Activated CD8-positive, alpha-beta memory T cell treated with anti-CD3 and anti-CD28 coated beads for 36 hours (primary cell): ENCODE data around the gene E2F1. TPM values are rescaled to one million over a fixed set of nuclear protein-coding genes. Genes with fewer than 3 reads are reported as not detected.

Experiments
- CTCF ChIA-PET: fragments of 350-600 bp; sonication (Branson Sonifier 250); formaldehyde crosslinking; loops from one replicate; lab custom pipeline; 2021; ENCODE audit warnings: antibody characterized with exemption; lab: Charles Lee
- POLR2A ChIA-PET: fragments of 350-600 bp; sonication (Branson Sonifier 250); formaldehyde crosslinking; loops from one replicate; lab custom pipeline; 2021; ENCODE audit warnings: antibody characterized with exemption; lab: Charles Lee
- total RNA-seq, 2 experiments: library from RNA; stranded (reverse); gene quantifications; one replicate each; pipeline ENCODE4 v1.2.3, GENCODE V29; 2021

Gene E2F1
- total RNA-seq, 2 experiments from 2014 or later: 79.9 to 80.7 TPM

- POLR2A ChIA-PET: no interaction called here
Observed at GRCh38 chr20:33677991-33678702, 8.0 kb downstream of the E2F1 start.

GRCh38 chr20:33676652-33677645, 9.2 kb downstream of the E2F1 start:
- ChIA-PET POLR2A (interaction anchor here (2.2 kb wide), 1 partner anchor 8 kb away, joined by 8 read pairs; no protein-coding TSS in a partner anchor), CTCF (interaction anchor here (1.5 kb wide), 1 partner anchor 9 kb away, joined by 8 read pairs; no protein-coding TSS in a partner anchor)

More at GRCh38 chr20:33677991-33678702, 8.0 kb downstream of the E2F1 start:
- CTCF ChIA-PET: interaction anchor here (0.5 to 1.5 kb wide), 2 partner anchors 10 to 43 kb away, joined by 3 to 8 read pairs; no protein-coding TSS in a partner anchor

GRCh38 chr20:33676121-33676520, 10.1 kb downstream of the E2F1 start:
- ChIA-PET CTCF (no interaction called here), POLR2A (interaction anchor here (2.2 kb wide), 1 partner anchor 9 kb away, joined by 8 read pairs; no protein-coding TSS in a partner anchor)

- POLR2A ChIA-PET: interaction anchor here (2.2 kb wide), 1 partner anchor 10 kb away, joined by 8 read pairs; no protein-coding TSS in a partner anchor
- CTCF ChIA-PET: no interaction called here
Observed at GRCh38 chr20:33675136-33675959, 10.8 kb downstream of the E2F1 start.

GRCh38 chr20:33674294-33675135, 11.7 kb downstream of the E2F1 start, which contains the start of gene NECAB3:
TSS of gene NECAB3 (minus strand) at chr20:33674428. CDS start at chr20:33674352, 76 bp downstream.
- CTCF ChIA-PET: interaction anchor here (1.3 kb wide), 1 partner anchor 8 kb away, joined by 3 read pairs; no protein-coding TSS in a partner anchor
- POLR2A ChIA-PET: interaction anchor here (0.6 to 2.2 kb wide), 2 partner anchors 11 kb away, joined by 3 to 8 read pairs; no protein-coding TSS in a partner anchor

- POLR2A ChIA-PET: interaction anchor here (0.6 kb wide), 1 partner anchor 10 kb away, joined by 3 read pairs; no protein-coding TSS in a partner anchor
- CTCF ChIA-PET: interaction anchor here (0.6 to 1.3 kb wide), 2 partner anchors 9 to 15 kb away, joined by 3 read pairs; no protein-coding TSS in a partner anchor
Observed at GRCh38 chr20:33673410-33674293, 12.5 kb downstream of the E2F1 start.

GRCh38 chr20:33673114-33673409, 13.1 kb downstream of the E2F1 start:
- ChIA-PET CTCF (interaction anchor here (0.6 kb wide), 1 partner anchor 15 kb away, joined by 3 read pairs; no protein-coding TSS in a partner anchor), POLR2A (no interaction called here)

GRCh38 chr20:33672426-33673113, 13.6 kb downstream of the E2F1 start:
- CTCF ChIA-PET: interaction anchor here (0.6 kb wide), 1 partner anchor 16 kb away, joined by 3 read pairs; no protein-coding TSS in a partner anchor
- POLR2A ChIA-PET: no interaction called here

GRCh38 chr20:33671573-33672288, 14.5 kb downstream of the E2F1 start:
- ChIA-PET CTCF (no interaction called here), POLR2A (no interaction called here)

GRCh38 chr20:33670715-33671499, 15.3 kb downstream of the E2F1 start:
- ChIA-PET POLR2A (interaction anchor here (0.7 kb wide), 1 partner anchor 68 kb away, joined by 3 read pairs; no protein-coding TSS in a partner anchor), CTCF (interaction anchor here (0.6 kb wide), 1 partner anchor 72 kb away, joined by 3 read pairs; no protein-coding TSS in a partner anchor)

GRCh38 chr20:33669873-33670640, 16.1 kb downstream of the E2F1 start:
- ChIA-PET CTCF (interaction anchor here (0.6 to 3.0 kb wide), 5 partner anchors 12 to 226 kb away, joined by 3 to 16 read pairs (median 4); partner anchors contain the start of genes CBFA2T2, SNTA1 and ZNF341), POLR2A (interaction anchor here (0.7 to 1.0 kb wide), 2 partner anchors 9 to 67 kb away, joined by 3 to 4 read pairs; no protein-coding TSS in a partner anchor)

GRCh38 chr20:33669224-33669623, 17.0 kb downstream of the E2F1 start:
- POLR2A ChIA-PET: interaction anchor here (0.6 to 3.7 kb wide), 7 partner anchors 10 to 225 kb away, joined by 3 to 23 read pairs (median 8); partner anchors contain the start of genes CBFA2T2 and ZNF341
- CTCF ChIA-PET: interaction anchor here (1.0 to 3.5 kb wide), 7 partner anchors 13 to 225 kb away, joined by 3 to 17 read pairs (median 6); partner anchors contain the start of genes CBFA2T2, E2F1, SNTA1 and ZNF341
